HG02943 (cell line): Measurements from ENCODE around the gene SEMA4A.
"Not testable (repeated sequence)": the region's sequence is repeated elsewhere in the genome, so short reads cannot be mapped to it uniquely, and the experiment has no call there.

Experiments
- ATAC-seq: cut with Tn5 transposase; IDR thresholded peaks from one replicate; pipeline ENCODE4 v1.9.1; 2021; ENCODE audit warnings: mild to moderate bottlenecking, low read depth, moderate library complexity; ENCODE audit not compliant: unreplicated experiment

The SEMA4A gene

DNA sequence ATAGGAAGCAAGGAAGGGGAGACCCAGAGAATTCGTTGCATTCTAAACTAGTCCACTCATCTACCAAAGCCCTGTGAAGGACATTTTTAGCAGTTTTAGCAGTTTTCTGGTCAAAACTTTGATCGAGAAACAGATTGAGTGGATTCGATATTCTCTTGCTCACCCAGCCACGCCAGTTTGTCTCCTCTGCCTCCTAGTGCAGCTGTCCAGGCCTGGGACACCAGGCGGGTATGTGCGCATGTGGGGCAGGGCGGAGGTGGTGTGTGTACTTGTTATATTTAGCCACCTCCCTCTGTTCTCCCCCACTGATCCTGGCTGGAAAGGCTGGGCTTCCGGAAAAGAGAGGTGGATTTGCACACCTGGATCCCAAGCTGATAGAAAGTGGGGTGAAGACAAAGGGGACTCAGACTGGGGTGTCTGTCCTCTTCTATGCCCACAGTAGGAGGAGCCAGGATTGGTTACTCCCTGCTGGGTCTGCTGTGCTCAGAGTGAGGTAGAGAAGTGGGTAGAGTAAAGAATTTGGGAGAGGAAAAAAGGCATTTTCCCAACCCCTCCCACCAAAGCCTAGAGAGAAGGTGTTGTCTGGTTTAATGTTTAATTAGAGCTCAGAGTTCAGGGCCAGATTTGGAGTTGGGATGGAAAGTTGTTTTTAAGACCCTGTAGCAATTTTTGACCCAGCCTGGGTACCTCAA, 35.1 kb upstream of the SEMA4A start:
- ATAC-seq: no peak

- no peak for ATAC-seq
These were observed 33.7 kb upstream of the SEMA4A start for GRCh38 chr1:156119503-156120209.

DNA sequence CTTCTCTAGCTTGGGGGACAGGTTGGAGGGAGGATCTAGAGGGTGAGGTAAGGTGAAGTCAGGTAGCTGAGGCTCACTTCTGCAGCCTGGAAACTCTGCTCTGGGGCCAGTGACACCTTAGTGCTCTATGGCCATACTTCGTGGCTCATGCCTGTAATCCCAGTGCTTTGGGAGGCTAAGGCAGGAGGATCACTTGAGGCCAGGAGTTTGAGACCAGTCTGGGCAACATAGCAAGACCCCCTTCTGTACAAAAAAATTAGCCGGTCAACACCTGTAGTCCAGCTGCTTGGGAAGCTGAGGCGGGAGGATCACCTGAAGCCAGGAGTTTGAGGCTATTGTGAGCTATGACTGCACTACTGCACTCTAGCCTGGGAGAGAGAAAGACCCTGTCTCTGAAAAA, 33.1 kb upstream of the SEMA4A start:
- no peak for ATAC-seq

DNA sequence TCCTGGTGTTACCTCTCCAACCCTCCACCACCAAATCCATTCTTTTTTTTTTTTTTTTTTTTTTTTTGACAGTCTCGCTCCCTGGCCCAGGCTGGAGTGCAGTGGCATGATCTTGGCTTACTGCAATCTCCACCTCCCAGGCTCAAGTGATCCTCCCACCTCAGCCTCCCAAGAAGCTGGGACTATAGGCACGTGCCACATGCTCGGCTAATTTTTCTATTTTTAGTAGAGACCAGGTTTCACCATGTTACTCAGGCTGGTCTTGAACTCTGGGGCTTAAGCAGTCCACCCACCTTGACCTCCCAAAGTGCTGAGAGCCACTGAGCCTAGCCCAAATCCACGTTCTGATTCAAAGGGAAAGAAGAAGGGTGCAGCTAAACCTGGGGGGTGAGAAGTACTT, 32.4 kb upstream of the SEMA4A start:
- not testable (repeated sequence) for ATAC-seq

DNA sequence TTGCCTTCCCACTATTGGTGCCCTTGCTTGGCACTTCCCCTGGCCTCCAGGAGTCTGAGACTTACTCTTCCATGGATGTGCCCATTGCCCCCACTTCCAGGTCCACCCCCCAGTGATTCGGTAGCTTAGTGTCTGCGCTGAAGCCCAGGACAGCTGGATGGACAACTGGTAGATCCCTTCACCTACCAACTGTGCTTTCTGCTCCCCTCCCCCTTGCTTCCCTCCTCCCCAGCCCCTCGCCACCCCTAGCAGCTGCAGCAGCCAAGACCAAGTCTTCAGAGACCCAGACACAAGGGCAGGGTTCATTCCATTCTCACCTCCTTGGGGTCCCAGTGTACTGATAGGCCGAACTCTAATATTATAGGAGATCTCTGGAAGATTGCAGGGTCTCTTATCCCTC, 31.9 kb upstream of the SEMA4A start:
- ATAC-seq: no peak

DNA sequence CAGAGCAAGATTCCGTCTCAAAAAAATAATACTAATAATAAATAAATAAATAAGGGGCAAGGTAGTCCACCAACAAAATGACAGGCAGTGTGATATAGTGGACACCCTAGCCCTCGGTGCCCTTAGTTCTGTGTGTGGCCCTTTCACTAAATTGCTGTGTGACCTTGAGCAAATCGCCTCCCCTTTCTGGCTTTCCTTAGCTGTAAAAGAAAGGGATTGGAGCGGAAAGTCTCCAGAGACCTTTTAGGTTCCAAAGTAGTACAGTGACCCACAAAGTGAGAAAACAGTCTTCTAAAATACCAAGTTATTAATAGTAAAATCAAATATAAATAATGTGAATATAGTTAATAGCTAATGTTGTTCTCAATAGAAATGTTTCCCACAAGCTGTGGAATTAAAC, 31.3 kb upstream of the SEMA4A start:
- no peak for ATAC-seq

GRCh38 chr1:156122519-156123355, 30.6 kb upstream of the SEMA4A start:
- ATAC-seq: no peak

GRCh38 chr1:156123356-156124196, 29.8 kb upstream of the SEMA4A start:
- no peak for ATAC-seq

DNA sequence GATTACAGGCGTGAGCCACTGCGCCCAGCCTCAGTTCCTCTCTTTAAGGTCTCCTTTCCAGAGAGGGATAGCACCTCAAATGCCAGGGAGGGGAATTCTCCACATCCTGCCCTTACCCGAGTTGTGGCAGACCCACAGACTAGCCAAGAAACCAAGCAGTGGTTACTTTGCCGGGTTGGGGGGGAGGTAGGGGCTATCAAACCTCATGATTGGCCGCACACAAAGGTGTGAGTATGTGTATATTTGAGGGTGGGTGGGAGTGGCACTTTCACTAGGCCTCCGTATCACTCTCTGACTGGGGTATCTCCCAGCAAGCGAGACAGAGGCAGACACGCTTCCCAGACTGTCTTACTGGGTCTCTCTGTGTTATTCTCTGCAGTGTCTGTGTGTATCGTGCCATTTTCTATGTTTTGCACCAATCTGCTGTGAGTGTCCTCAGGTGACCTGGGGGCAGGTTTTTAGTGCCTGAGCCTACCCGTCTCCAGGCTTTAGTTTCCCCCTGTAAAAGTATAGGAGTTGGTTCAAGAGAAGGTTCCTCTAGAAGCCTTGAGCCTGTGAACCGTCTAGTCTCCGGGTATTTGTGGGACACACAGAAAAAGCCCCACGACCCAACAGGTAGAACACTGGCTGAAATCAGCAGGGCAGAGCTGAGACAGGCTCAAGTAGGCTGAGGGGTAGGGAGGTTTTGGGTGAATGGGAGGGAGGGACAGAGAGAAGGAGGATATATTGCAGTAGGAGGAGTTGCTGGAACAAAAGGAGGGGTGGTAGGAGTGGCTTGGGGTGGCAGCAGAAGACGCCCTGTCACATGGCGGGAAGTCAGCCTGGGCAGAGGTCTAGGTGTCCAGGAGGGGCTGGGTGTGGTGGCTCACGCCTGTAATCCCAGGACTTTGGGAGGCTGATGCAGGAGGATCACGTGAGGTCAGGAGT, 28.6 kb upstream of the SEMA4A start:
- ATAC-seq: no peak

GRCh38 chr1:156125544-156125943, 27.8 kb upstream of the SEMA4A start:
- not testable (repeated sequence) for ATAC-seq

DNA sequence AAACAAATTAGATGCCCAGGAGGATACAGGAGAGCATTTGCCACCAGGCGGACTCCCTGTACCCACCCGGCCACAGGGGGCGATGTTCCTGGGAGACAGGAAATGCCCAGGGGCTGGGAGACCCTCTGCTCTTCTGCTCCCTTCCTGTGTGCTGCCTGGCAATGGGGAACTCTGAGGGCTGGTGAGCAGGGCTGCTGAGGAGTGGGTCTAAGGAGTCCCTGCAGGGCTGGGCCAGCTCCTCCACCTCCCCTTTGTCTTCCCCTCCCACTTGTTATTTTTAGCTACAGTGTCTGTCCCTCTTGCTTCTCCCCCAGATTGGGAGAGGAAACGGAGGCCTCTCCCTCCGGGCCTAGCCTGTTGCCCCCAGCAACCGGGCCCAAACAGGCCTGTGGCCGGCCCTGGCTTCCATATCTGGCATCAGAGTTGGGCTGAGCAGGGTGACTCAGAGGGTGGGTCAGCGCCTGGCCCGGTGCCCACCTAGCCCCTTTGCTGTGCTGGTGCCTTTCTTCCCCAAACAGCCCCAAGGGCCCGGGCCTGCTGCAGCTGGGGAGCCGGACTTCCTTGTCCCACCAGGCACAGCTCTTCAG, 27.2 kb upstream of the SEMA4A start:
- no peak for ATAC-seq

- no peak for ATAC-seq
These were observed 26.5 kb upstream of the SEMA4A start for GRCh38 chr1:156126630-156127534.

GRCh38 chr1:156128308-156128653, 25.1 kb upstream of the SEMA4A start:
- ATAC-seq: no peak

- no peak for ATAC-seq
These were observed 24.5 kb upstream of the SEMA4A start for GRCh38 chr1:156128654-156129597.

- ATAC-seq: no peak
These were observed 23.5 kb upstream of the SEMA4A start for GRCh38 chr1:156129687-156130577.

DNA sequence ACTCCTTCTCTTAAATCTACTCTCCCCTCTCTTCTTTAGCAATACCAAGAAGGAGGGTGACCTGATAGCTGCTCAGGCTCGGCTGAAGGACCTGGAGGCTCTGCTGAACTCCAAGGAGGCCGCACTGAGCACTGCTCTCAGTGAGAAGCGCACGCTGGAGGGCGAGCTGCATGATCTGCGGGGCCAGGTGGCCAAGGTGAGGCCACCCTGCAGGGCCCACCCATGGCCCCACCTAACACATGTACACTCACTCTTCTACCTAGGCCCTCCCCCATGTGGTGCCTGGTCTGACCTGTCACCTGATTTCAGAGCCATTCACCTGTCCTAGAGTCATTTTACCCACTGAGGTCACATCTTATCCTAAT, 22.8 kb upstream of the SEMA4A start:
- ATAC-seq: no peak
